ENCODE data around the gene FKBP5.
"Not testable (repeated sequence)": the region's sequence is repeated elsewhere in the genome, so short reads cannot be mapped to it uniquely, and the experiment has no call there.

FKBP5 gene

DNA sequence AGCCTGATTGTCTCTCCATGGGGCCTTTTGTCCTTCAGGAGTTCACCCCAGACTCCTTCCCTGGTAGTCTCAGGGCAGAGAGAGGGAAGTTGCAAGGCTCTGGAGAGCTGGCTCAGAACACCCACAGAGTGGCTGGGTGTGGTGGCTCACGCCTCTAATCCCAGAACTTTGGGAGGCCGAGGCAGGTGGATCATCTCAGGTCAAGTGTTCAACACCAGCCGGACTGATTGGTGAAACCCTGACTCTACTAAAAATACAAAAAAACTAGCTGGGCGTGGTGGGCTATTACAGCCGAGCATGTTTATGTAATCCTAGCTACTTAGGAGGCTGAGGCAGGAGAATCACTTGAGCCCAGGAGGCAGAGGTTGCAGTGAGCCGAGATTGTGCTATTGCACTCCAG lies 152.9 kb downstream of the FKBP5 start:
- DNase-seq; ATAC-seq; H3K4me1 Mint-ChIP-seq; H3K36me3 Mint-ChIP-seq (ENCODE audit: low read depth); H3K27ac Mint-ChIP-seq; H3K9me3 Mint-ChIP-seq; H3K27me3 Mint-ChIP-seq; H3K4me3 Mint-ChIP-seq: not testable (repeated sequence)

DNA sequence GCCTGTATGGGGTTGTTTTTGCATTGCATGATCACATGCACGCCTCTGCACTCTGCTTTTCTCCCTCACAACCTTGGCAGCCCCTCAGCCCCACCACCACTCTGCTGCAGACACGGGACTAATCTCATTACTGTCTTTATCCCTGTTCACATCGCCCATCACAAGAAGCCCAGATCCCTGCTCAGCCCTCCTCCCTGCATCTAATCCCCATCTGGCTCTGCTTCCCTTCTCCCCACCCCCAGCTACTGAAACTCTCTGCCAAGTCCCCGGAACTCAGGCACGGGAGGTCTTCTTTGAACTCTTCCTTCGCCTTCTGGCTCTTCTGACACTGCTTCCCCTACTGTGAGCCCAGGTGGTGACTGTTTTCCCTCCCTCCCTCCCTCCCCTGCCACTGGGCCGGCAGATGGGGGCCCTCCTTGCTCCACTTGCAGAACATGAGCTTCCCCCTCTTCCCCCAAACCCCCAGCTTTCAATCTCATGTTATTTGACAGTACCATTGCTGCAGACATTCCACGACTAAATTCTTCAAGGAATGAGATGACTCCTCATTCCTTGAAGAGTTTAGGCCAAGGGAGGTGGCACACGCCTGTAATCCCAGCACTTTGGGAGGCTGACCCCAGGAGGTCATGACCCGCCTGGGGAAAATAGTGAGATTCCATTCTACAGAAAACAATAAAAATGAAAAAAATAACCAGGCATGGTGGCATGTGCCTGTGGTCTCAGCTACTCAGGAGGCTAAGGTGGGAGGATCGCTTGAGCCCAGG lies 154.1 kb downstream of the FKBP5 start:
- no peak for ATAC-seq
- peaks cover 3% of the 10 kb centered on the region for H3K27me3 Mint-ChIP-seq
- H3K36me3 Mint-ChIP-seq (ENCODE audit: low read depth) = no peaks in the 10 kb centered on the region
- peaks cover 2% of the 10 kb centered on the region for H3K4me1 Mint-ChIP-seq
- no peak overlapping the region for H3K4me3 Mint-ChIP-seq
- no peak for DNase-seq
- no peak overlapping the region for H3K27ac Mint-ChIP-seq
- H3K9me3 Mint-ChIP-seq = no peaks in the 10 kb centered on the region

DNA sequence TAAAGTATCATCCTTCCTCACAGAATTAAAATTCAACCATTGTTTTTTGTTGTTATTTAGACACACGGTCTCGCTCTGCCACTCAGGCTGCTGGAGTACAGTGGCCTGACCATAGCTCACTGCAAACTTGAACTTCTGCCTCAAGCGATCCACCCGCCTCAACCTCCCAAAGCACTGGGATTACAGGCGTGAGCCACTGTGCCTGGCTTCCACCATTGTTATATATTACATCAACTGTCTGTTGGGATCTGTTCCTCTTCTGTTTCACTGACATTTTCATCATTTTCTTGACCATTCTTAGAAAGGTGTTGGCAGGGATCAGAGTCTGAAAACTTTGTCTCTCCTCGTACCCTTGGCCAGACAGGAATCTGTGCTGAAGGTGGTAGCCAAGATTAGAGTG lies 154.7 kb downstream of the FKBP5 start:
- no peak for ATAC-seq
- H3K4me3 Mint-ChIP-seq = no peak overlapping the region

DNA sequence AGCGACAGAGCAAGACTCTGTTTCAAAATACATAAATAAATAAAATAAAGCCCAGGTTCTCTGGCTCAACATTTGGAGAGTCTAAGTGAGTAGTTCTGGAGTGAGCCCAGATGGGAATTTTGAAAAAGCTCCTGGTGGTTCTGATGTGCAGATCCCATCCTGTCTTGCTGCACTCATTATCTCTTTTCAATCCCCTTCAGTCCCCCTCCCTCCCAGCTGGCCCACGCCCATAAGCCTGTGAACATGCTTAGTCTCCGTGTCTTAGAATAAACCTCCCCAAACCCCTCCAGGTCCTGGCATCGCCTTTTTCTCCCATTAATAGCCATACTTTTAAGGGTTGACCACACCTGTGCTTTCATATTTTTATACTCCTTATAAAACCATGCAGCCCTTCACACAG lies 156.6 kb downstream of the FKBP5 start:
- Mint-ChIP-seq H3K27ac (no peak overlapping the region), H3K36me3 (ENCODE audit: low read depth) (no peaks in the 10 kb centered on the region), H3K27me3 (peaks cover 3% of the 10 kb centered on the region), H3K9me3 (no peaks in the 10 kb centered on the region), H3K4me3 (no peak overlapping the region), H3K4me1 (peaks cover 2% of the 10 kb centered on the region)
- no peak for ATAC-seq
- DNase-seq = no peak

More for the DNA sequence above, 154.7 kb downstream of the FKBP5 start:
- DNase-seq = no peak
- no peaks in the 10 kb centered on the region for H3K36me3 Mint-ChIP-seq (ENCODE audit: low read depth)
- H3K9me3 Mint-ChIP-seq = no peaks in the 10 kb centered on the region
- peaks cover 3% of the 10 kb centered on the region for H3K27me3 Mint-ChIP-seq
- H3K27ac Mint-ChIP-seq = no peak overlapping the region
- H3K4me1 Mint-ChIP-seq = peaks cover 2% of the 10 kb centered on the region

DNA sequence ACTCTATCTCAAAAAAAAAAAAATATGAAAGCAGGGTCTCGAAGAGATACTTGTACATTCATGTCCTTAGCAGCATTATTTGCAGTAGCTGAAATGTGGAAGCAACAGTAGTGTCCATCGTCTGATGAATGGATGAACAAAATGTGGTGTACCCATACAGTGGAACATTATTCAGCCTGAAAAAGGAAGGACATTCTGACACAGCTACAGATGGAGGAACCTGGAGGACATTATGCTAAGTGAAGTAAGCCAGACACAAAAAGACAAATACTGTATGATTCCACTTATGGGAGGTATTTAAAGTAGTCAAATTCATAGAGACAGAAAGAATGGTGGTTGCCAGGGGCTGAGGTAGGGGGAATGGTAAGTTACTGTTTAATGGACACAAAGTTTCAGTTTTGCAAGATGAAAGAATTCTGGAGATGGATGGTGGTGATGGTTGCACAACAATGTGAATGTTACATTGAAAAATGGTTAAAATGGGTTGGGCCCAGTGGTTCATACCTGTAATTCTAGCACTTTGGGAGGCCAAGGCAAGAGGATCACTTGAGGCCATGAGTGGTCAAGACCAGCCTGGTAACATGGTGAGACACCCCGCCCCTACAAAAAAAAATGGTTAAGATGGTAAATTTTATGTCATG lies 164.2 kb downstream of the FKBP5 start:
- H3K4me1 Mint-ChIP-seq = peaks cover 15% of the 10 kb centered on the region
- no peak for DNase-seq
- H3K36me3 Mint-ChIP-seq (ENCODE audit: low read depth) = no peaks in the 10 kb centered on the region
- no peaks in the 10 kb centered on the region for H3K9me3 Mint-ChIP-seq
- ATAC-seq = no peak
- H3K27ac Mint-ChIP-seq = no peak overlapping the region
- H3K27me3 Mint-ChIP-seq = no peaks in the 10 kb centered on the region
- no peak overlapping the region for H3K4me3 Mint-ChIP-seq

Measured in activated naive CD8-positive, alpha-beta T cell treated with anti-CD3 and anti-CD28 coated beads, Interleukin-2, amount 50 U/mL, for 24 hours (primary cell).